ENCODE measurements around the gene STK32A.

DNA sequence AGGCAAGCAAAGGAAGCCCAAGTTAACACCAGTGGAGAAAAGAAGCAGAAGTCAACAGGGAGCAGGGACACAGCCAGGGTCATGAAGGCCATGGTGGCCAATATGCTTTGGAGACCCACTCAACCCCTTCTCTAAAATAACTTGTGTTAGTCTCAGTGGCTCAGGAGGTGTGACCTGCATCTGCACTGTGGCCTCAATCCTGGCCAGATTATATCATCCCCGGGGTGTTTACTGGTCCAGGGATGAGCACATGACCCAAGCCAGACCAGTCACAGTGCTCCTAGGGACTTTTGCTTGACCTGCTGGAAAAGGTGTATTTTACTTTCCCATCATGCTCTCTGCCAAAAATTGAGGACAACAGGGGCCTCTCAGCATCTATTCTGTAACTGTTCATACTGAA, 169.9 kb downstream of the STK32A start:
- TF ChIP-seq, protein P1, sequence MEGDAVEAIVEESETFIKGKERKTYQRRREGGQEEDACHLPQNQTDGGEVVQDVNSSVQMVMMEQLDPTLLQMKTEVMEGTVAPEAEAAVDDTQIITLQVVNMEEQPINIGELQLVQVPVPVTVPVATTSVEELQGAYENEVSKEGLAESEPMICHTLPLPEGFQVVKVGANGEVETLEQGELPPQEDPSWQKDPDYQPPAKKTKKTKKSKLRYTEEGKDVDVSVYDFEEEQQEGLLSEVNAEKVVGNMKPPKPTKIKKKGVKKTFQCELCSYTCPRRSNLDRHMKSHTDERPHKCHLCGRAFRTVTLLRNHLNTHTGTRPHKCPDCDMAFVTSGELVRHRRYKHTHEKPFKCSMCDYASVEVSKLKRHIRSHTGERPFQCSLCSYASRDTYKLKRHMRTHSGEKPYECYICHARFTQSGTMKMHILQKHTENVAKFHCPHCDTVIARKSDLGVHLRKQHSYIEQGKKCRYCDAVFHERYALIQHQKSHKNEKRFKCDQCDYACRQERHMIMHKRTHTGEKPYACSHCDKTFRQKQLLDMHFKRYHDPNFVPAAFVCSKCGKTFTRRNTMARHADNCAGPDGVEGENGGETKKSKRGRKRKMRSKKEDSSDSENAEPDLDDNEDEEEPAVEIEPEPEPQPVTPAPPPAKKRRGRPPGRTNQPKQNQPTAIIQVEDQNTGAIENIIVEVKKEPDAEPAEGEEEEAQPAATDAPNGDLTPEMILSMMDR (IDR thresholded peaks at IDR 0.05): no peak
- TF ChIP-seq POLR2A (IDR thresholded peaks at IDR 0.05): no peak

All from thyroid gland (tissue), 4 donors.